Bronchial epithelial cell (primary cell): ENCODE measurements around the gene ZDHHC8. TPM values are rescaled to one million over a fixed set of nuclear protein-coding genes. Genes with fewer than 3 reads are reported as not detected.

Experiments
- DNase-seq: peaks from one replicate; pipeline ENCODE4 v3.0.0-alpha.2; 2010; ENCODE audit warnings: low read depth
- FAIRE-seq: peaks from 2 replicates; lab custom pipeline; 2011; peaks lifted over from hg19 to GRCh38; lab: Jason Lieb, UNC
- H3K27me3 ChIP-seq: 2 replicates; pipeline ENCODE4 v1.5.1; 2011; ENCODE audit warnings: low read length; ENCODE audit not compliant: control insufficient read depth, insufficient read depth
- H3K36me3 ChIP-seq: 2 replicates; pipeline ENCODE4 v1.5.1; 2011; ENCODE audit warnings: low read length; ENCODE audit not compliant: control insufficient read depth, insufficient read depth
- H3K4me3 ChIP-seq: 2 replicates; pipeline ENCODE4 v1.5.1; 2011; ENCODE audit warnings: mild to moderate bottlenecking, low read depth, low read length, control low read depth
- total RNA-seq: library from RNA; depleted of rRNA; stranded (reverse); fragments of >200 nt; gene quantifications from 2 replicates; pipeline ENCODE4 v1.2.1, GENCODE V29; 2014
- TF ChIP-seq, protein P1 (sequence below): IDR thresholded peaks from 2 replicates; pipeline ENCODE4 v1.5.1; 2011; ENCODE audit warnings: mild to moderate bottlenecking, moderate library complexity, low read length, control low read depth, inconsistent platforms; ENCODE audit not compliant: insufficient read depth, severe bottlenecking

Gene ZDHHC8
- total RNA-seq, 1 donor from 2014 or later = 6.6 TPM

DNA sequence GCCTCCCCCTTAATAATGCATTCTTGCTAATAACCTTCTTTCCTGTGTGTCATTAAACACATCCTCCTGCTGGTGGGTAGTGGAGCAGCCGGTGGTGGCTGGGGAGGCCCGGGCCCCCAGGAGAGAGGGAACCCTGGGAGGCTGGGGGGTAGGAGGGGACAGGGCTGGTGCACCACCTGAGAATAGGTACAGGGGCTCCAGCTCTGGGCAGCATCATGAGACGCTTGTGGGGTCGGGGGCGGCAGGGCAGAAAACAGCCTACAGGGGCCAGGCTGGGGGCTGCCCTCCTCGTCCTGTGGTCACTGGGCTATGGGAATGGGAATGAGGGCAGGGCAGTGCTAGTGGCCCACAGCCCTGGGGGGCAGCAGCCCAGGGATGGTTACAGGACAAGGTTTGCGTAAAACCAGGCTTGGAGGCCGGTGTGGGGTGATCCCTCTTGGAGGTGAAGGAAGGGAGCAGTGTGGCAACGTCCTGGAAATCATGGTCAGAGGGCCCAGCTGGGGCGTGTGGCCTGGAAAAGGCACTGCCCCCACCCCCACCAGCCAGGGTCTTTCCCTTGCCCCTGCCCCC, 37.7 kb downstream of the ZDHHC8 start:
- FAIRE-seq = no peak
- no peak overlapping the region for H3K4me3 ChIP-seq

DNA sequence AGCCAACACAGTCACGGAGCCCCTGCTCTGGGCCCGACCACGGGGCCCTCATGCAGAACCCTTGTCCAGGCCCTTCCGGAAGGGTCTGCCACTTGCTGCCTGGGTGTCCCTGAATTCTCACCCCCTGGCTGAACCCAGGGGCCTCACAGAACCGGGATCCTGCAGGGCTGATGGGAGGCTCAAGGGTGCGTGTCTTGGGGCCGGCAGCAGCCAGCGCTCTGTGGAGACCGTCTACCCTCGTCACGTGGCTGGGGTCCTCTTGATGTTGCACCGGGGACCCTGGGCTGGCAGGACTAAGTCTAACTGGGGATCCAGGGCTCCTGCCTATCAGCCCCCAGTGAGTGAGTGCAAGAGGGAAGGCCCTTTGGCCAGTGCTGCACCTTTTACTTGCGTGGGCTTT, 38.6 kb downstream of the ZDHHC8 start:
- TF ChIP-seq, protein P1, sequence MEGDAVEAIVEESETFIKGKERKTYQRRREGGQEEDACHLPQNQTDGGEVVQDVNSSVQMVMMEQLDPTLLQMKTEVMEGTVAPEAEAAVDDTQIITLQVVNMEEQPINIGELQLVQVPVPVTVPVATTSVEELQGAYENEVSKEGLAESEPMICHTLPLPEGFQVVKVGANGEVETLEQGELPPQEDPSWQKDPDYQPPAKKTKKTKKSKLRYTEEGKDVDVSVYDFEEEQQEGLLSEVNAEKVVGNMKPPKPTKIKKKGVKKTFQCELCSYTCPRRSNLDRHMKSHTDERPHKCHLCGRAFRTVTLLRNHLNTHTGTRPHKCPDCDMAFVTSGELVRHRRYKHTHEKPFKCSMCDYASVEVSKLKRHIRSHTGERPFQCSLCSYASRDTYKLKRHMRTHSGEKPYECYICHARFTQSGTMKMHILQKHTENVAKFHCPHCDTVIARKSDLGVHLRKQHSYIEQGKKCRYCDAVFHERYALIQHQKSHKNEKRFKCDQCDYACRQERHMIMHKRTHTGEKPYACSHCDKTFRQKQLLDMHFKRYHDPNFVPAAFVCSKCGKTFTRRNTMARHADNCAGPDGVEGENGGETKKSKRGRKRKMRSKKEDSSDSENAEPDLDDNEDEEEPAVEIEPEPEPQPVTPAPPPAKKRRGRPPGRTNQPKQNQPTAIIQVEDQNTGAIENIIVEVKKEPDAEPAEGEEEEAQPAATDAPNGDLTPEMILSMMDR = no peak
- H3K36me3 ChIP-seq = no peaks in the 10 kb centered on the region
- peaks cover 5% of the 10 kb centered on the region for H3K27me3 ChIP-seq
- FAIRE-seq (no peak), DNase-seq (no peak)
- H3K4me3 ChIP-seq = no peak overlapping the region

More for the DNA sequence above, 37.7 kb downstream of the ZDHHC8 start:
- TF ChIP-seq, protein P1 = no peak
- no peak for DNase-seq
- Histone ChIP-seq H3K27me3 (peaks cover 3% of the 10 kb centered on the region), H3K36me3 (no peaks in the 10 kb centered on the region)

DNA sequence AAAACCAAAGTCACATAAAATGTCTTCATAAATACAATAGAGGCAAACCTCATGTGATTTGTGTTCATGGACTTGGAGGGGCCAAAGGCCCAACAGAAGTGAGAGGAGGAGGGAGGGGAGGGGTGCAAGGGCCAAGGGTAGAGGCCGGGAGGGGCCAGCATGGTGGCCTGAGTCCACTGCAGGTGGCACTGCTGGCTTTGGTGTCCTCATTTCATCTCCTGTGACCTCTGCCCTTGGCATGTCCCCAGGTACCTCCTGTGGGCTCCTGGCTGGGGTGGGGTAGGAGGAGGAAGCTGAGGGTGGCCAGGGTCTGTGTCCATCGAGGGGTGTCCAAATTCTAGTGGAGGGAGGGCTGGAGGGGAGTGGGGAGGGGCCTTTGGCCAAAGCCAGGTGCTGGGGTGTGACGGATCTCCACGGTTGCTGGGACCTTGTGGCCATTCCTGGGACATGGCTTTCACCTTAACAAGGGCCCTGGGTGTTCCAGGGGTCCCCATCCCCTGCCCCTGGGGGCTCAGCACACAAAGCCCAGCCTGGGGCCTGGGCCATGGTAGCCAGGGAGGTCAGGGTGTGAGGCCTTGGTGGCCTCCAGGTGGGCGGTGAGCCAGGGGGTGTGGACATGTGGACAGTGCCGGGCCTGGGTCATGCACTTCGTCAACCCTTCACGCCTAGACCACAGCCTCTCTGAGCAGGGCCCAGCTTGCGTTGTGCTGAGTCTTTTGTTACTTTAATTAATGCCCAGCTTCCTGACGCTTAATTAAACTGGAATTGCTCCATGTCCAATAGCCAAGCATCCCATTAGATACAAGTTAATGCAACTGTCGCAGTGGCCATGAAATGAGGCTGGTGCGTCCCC, 39.9 kb downstream of the ZDHHC8 start:
- no peak for DNase-seq
- Histone ChIP-seq H3K27me3 (peaks cover 5% of the 10 kb centered on the region), H3K36me3 (no peaks in the 10 kb centered on the region), H3K4me3 (no peak overlapping the region)
- TF ChIP-seq, protein P1 = no peak
- FAIRE-seq = no peak

DNA sequence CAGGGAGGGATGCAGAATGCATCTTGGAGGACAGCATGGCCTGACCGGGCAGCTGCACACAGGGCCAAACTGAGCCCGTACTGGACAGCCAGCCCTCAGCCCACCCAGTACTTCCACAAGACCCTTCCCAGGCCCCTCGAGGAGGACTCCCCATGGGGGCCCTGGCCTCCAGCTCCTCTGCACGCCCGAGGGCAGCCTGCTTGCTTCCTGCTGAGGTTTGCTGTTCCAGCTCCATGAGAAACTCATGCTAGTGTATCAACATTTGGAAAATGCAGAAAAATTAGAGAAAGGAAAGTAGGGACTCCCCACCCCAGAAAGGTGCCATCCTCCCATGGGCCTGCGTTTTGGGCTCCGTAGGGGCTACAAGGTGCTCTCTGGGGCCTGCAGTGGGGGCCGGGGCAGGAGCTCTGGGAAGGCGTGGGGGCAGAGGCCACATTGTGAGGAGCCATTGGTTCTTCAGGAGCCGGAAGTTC, 40.6 kb downstream of the ZDHHC8 start:
- FAIRE-seq = no peak
- peaks cover 5% of the 10 kb centered on the region for H3K27me3 ChIP-seq
- no peaks in the 10 kb centered on the region for H3K36me3 ChIP-seq
- TF ChIP-seq, protein P1 = no peak
- DNase-seq = no peak
- no peak overlapping the region for H3K4me3 ChIP-seq

DNA sequence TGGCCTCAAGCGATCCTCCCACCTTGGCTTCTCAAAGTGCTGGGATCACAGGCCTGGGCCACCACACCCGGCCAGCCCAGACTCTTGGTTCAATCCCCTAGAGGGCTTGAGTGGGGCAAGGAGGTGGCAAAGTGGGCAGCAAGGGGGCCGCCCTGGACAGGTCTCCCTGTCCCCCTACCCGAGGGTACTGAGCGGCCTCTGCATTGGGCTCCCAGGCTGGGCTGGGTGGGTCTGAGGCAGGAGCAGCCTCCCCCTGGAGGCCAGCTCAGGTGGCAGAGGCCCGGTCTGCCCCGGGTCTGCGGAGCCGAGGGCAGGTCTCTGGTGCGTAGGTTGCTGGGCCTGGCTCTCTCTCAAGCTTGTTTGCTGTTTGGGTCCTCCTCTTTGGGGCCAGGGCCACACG, 41.6 kb downstream of the ZDHHC8 start:
- FAIRE-seq (no peak), DNase-seq (no peak)
- H3K27me3 ChIP-seq = peaks cover 5% of the 10 kb centered on the region
- H3K36me3 ChIP-seq = no peaks in the 10 kb centered on the region
- TF ChIP-seq, protein P1 = no peak
- no peak overlapping the region for H3K4me3 ChIP-seq
